H9 (cell line): ENCODE data around the gene BEST1. TPM values are rescaled to one million over a fixed set of nuclear protein-coding genes. Genes with fewer than 3 reads are reported as not detected.
A peak's percentile ranks its signal among the peaks of the same experiment; 100 is the strongest.

Source experiments
- DNase-seq: peaks from one replicate; pipeline ENCODE4 v3.0.0-alpha.2; 2017
- H2AFZ ChIP-seq: one replicate; pipeline ENCODE4 v1.6.1; 2013; ENCODE audit warnings: mild to moderate bottlenecking, low read length, control low read depth, moderate library complexity
- H2AK5ac ChIP-seq: 2 replicates; pipeline ENCODE4 v1.6.1; 2013; ENCODE audit warnings: low read length, control low read depth, mixed read lengths; ENCODE audit not compliant: insufficient read length
- H2BK120ac ChIP-seq: one replicate; pipeline ENCODE4 v1.6.1; 2013; ENCODE audit warnings: low read depth, mild to moderate bottlenecking, low read length, control low read depth, inconsistent platforms; ENCODE audit not compliant: poor library complexity, severe bottlenecking
- H2BK12ac ChIP-seq: 2 replicates; pipeline ENCODE4 v1.6.1; 2013; ENCODE audit warnings: low read length, control low read depth, mixed read lengths, low read depth; ENCODE audit not compliant: insufficient read length
- H2BK15ac ChIP-seq: 2 replicates; pipeline ENCODE4 v1.6.1; 2013; ENCODE audit warnings: low read depth, low read length, control low read depth
- H2BK20ac ChIP-seq: one replicate; pipeline ENCODE4 v1.6.1; 2013; ENCODE audit warnings: low read depth, mild to moderate bottlenecking, low read length, control low read depth, inconsistent platforms; ENCODE audit not compliant: poor library complexity, severe bottlenecking
- H2BK5ac ChIP-seq: 2 replicates; pipeline ENCODE4 v1.6.1; 2013; ENCODE audit warnings: low read length, control low read depth, mixed read lengths; ENCODE audit not compliant: insufficient read length
- H3K14ac ChIP-seq: 2 replicates; pipeline ENCODE4 v1.6.1; 2013; ENCODE audit warnings: low read length, control low read depth; ENCODE audit not compliant: insufficient read depth
- H3K18ac ChIP-seq: 2 replicates; pipeline ENCODE4 v1.6.1; 2013; ENCODE audit warnings: low read depth, mild to moderate bottlenecking, mixed read lengths, low read length, control low read depth; ENCODE audit not compliant: insufficient read length
- H3K23ac ChIP-seq: 2 replicates; pipeline ENCODE4 v1.6.1; 2013; ENCODE audit warnings: low read length, control low read depth, mixed read lengths, low read depth; ENCODE audit not compliant: insufficient read length
- H3K23me2 ChIP-seq: 2 replicates; pipeline ENCODE4 v1.6.1; 2013; ENCODE audit warnings: low read depth, mild to moderate bottlenecking, mixed read lengths, low read length, control low read depth; ENCODE audit not compliant: insufficient read length, poor library complexity, severe bottlenecking
- H3K27ac ChIP-seq: 2 replicates; pipeline ENCODE4 v1.5.1; 2013; ENCODE audit warnings: low read length, control low read depth, mixed read lengths, low read depth; ENCODE audit not compliant: insufficient read length
- H3K27me3 ChIP-seq: 2 replicates; pipeline ENCODE4 v1.6.1; 2013; ENCODE audit warnings: low read length, control low read depth, inconsistent platforms; ENCODE audit not compliant: insufficient read depth
- H3K4ac ChIP-seq: 2 replicates; pipeline ENCODE4 v1.6.1; 2013; ENCODE audit warnings: low read depth, mild to moderate bottlenecking, control low read depth, inconsistent platforms, low read length, moderate library complexity
- H3K4me1 ChIP-seq: 2 replicates; pipeline ENCODE4 v1.6.1; 2013; ENCODE audit warnings: low read length, control low read depth, inconsistent platforms; ENCODE audit not compliant: insufficient read depth
- H3K4me2 ChIP-seq: 2 replicates; pipeline ENCODE4 v1.6.1; 2013; ENCODE audit warnings: low read length, control low read depth, mixed read lengths; ENCODE audit not compliant: insufficient read length, insufficient read depth
- H3K56ac ChIP-seq: 2 replicates; pipeline ENCODE4 v1.6.1; 2013; ENCODE audit warnings: low read depth, mild to moderate bottlenecking, mixed read lengths, low read length, control low read depth; ENCODE audit not compliant: insufficient read length
- H3K79me1 ChIP-seq: 2 replicates; pipeline ENCODE4 v1.6.1; 2013; ENCODE audit warnings: low read depth, mild to moderate bottlenecking, moderate library complexity, low read length, control low read depth, inconsistent platforms; ENCODE audit not compliant: insufficient read depth, poor library complexity, severe bottlenecking
- H3K79me2 ChIP-seq: 2 replicates; pipeline ENCODE4 v1.6.1; 2013; ENCODE audit warnings: low read length, control low read depth, inconsistent platforms; ENCODE audit not compliant: insufficient read depth
- H3K9ac ChIP-seq: 2 replicates; pipeline ENCODE4 v1.6.1; 2013; ENCODE audit warnings: low read length, control low read depth, mixed read lengths; ENCODE audit not compliant: insufficient read length; ENCODE audit errors: extremely low read depth
- H3K9me3 ChIP-seq: one replicate; pipeline ENCODE4 v1.6.1; 2013; ENCODE audit warnings: low read depth, low read length, inconsistent platforms; ENCODE audit not compliant: control insufficient read depth
- H3T11ph ChIP-seq: one replicate; pipeline ENCODE4 v1.6.1; 2013; ENCODE audit warnings: mild to moderate bottlenecking, low read length, control low read depth, inconsistent platforms
- H4K20me1 ChIP-seq: one replicate; pipeline ENCODE4 v1.6.1; 2013; ENCODE audit not compliant: control insufficient read depth, insufficient read length, insufficient read depth
- H4K5ac ChIP-seq: 2 replicates; pipeline ENCODE4 v1.6.1; 2013; ENCODE audit warnings: low read depth, mild to moderate bottlenecking, mixed read lengths, low read length, control low read depth; ENCODE audit not compliant: insufficient read length
- H4K8ac ChIP-seq: replicated peaks from 2 replicates; pipeline ENCODE4 v1.6.1; 2013; ENCODE audit warnings: low read length, control low read depth, mixed read lengths, low read depth; ENCODE audit not compliant: insufficient read length
- H4K91ac ChIP-seq: 2 replicates; pipeline ENCODE4 v1.6.1; 2013; ENCODE audit warnings: low read depth, mild to moderate bottlenecking, moderate library complexity, mixed read lengths, low read length, control low read depth; ENCODE audit not compliant: insufficient read length
- H3K27ac Mint-ChIP-seq, 3 experiments: 2 replicates in 2 of 3; 3 replicates in 1 of 3; pipeline ENCODE4 v1.8.0; 2020 to 2021; ENCODE audit warnings: mixed read lengths in 3 of 3, mild to moderate bottlenecking in 1 of 3, moderate library complexity in 1 of 3
- H3K27me3 Mint-ChIP-seq: 2 replicates; pipeline ENCODE4 v1.8.0; 2021; ENCODE audit warnings: low read depth, mild to moderate bottlenecking, moderate library complexity, mixed read lengths
- H3K36me3 Mint-ChIP-seq, 3 experiments: 2 replicates in 2 of 3; 3 replicates in 1 of 3; pipeline ENCODE4 v1.8.0; 2020 to 2021; ENCODE audit warnings: low read depth in 3 of 3, mixed read lengths in 3 of 3; ENCODE audit not compliant: insufficient read depth in 1 of 3
- H3K4me1 Mint-ChIP-seq, 2 experiments: 2 replicates each; pipeline ENCODE4 v1.8.0; 2020; ENCODE audit warnings: mixed read lengths in 2 of 2
- H3K4me3 Mint-ChIP-seq, 2 experiments: 2 replicates in 1 of 2; 3 replicates in 1 of 2; pipeline ENCODE4 v1.8.0; 2020 to 2021; ENCODE audit warnings: mild to moderate bottlenecking in 2 of 2, mixed read lengths in 2 of 2, moderate library complexity in 1 of 2
- H3K9me3 Mint-ChIP-seq, 2 experiments: 2 replicates in 1 of 2; 3 replicates in 1 of 2; pipeline ENCODE4 v1.8.0; 2020; ENCODE audit warnings: mild to moderate bottlenecking in 2 of 2, mixed read lengths in 2 of 2, moderate library complexity in 1 of 2
- WGBS: extraction: QIAGEN DNeasy Blood & Tissue Kit; methylation state at CpG from one replicate; pipeline ENCODE4 v1.1.7; 2013; ENCODE audit warnings: missing lambda C conversion rate, low lambda C conversion rate, mixed read lengths; ENCODE audit not compliant: insufficient read length; ENCODE audit errors: extremely low coverage; 5-methylcytosine and 5-hydroxymethylcytosine counted together
- total RNA-seq: library from RNA; stranded (reverse); gene quantifications from 2 replicates; pipeline ENCODE4 v1.2.1, GENCODE V29; 2021
- TF ChIP-seq, protein P1 (sequence below): fragments of 200-600 bp; sonication (generic); conservative IDR thresholded peaks from 3 replicates; pipeline ENCODE4 v1.8.0; 2021; ENCODE audit warnings: antibody characterized with exemption, mild to moderate bottlenecking

BEST1 gene
- total RNA-seq, 1 experiment from 2014 or later, result 0.24 TPM

GRCh38 chr11:61923166-61924063, 26.7 kb upstream of the BEST1 start:
- no peak overlapping the region for H3K27ac ChIP-seq
- no peak overlapping the region for H3K23ac ChIP-seq
- peak overlapping the region in 1 of 2 experiments; percentile 52; a peak in 2 of 5 replicates for H3K4me3 Mint-ChIP-seq
- no peak overlapping the region for H3K4me2 ChIP-seq
- H3K27ac Mint-ChIP-seq, result peak overlapping the region; percentile 87 to 89 (median 88); a peak in 5 of 7 replicates
- H3K4ac ChIP-seq, result no peak overlapping the region
- no peak overlapping the region for H2BK5ac ChIP-seq
- TF ChIP-seq, protein P1, sequence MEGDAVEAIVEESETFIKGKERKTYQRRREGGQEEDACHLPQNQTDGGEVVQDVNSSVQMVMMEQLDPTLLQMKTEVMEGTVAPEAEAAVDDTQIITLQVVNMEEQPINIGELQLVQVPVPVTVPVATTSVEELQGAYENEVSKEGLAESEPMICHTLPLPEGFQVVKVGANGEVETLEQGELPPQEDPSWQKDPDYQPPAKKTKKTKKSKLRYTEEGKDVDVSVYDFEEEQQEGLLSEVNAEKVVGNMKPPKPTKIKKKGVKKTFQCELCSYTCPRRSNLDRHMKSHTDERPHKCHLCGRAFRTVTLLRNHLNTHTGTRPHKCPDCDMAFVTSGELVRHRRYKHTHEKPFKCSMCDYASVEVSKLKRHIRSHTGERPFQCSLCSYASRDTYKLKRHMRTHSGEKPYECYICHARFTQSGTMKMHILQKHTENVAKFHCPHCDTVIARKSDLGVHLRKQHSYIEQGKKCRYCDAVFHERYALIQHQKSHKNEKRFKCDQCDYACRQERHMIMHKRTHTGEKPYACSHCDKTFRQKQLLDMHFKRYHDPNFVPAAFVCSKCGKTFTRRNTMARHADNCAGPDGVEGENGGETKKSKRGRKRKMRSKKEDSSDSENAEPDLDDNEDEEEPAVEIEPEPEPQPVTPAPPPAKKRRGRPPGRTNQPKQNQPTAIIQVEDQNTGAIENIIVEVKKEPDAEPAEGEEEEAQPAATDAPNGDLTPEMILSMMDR, result no peak
- H4K8ac ChIP-seq, result no peak overlapping the region
- H2AK5ac ChIP-seq, result no peak overlapping the region
- no peaks in the 10 kb centered on the region for H4K20me1 ChIP-seq
- WGBS, result no CpG with 5 or more reads among the region's 18 CpGs
- H3K36me3 Mint-ChIP-seq, result no peaks in the 10 kb centered on the region
- peaks cover 29 to 42% of the 10 kb centered on the region in 2 experiments for H3K4me1 Mint-ChIP-seq
- DNase-seq, result peak; percentile 72
- no peak overlapping the region for H2AFZ ChIP-seq
- H3K14ac ChIP-seq, result peak overlapping the region; percentile 74
- peaks cover 20% of the 10 kb centered on the region for H3K27me3 Mint-ChIP-seq
- no peaks in the 10 kb centered on the region for H3K79me2 ChIP-seq
- no peak overlapping the region for H3K9ac ChIP-seq
- H3K27me3 ChIP-seq, result no peaks in the 10 kb centered on the region
- H3K4me1 ChIP-seq, result peaks cover 7% of the 10 kb centered on the region; the same call in 1 of the 2 replicates
- no peaks in the 10 kb centered on the region; a peak in 2 of 5 replicates for H3K9me3 Mint-ChIP-seq
- peak overlapping the region; percentile 61 for H4K5ac ChIP-seq
- no peak overlapping the region for H2BK12ac ChIP-seq
- peak overlapping the region; percentile 56 for H3K18ac ChIP-seq
- no peaks in the 10 kb centered on the region for H3K23me2 ChIP-seq
- H2BK20ac ChIP-seq, result no peak overlapping the region
- no peak overlapping the region for H4K91ac ChIP-seq
- no peak overlapping the region for H2BK15ac ChIP-seq
- H3K56ac ChIP-seq, result no peak overlapping the region
- H3T11ph ChIP-seq, result no peak overlapping the region
- H3K9me3 ChIP-seq, result no peaks in the 10 kb centered on the region
- H3K79me1 ChIP-seq, result no peaks in the 10 kb centered on the region
- no peak overlapping the region for H2BK120ac ChIP-seq
